Measurements from ENCODE around the gene UHRF1.

- TF ChIP-seq CTCF (IDR thresholded peaks at IDR 0.05) (no peak), POLR2A (IDR thresholded peaks at IDR 0.05) (no peak)
Observed at GRCh38 chr19:4902796-4903195, 6.5 kb upstream of the UHRF1 start, which contains the start of gene ARRDC5.
